A673 (cell line): ENCODE measurements around the gene VSIG2. TPM values are rescaled to one million over a fixed set of nuclear protein-coding genes. Genes with fewer than 3 reads are reported as not detected.

Source experiments
- BruUV-seq: library from RNA; stranded (reverse); fragments of 400-500 nt; replicated peaks from 2 replicates; lab custom pipeline; 2021; lab: Mats Ljungman, UMichigan
- CTCF ChIA-PET: fragments of 300-600 bp; sonication (Branson Sonifier 250); formaldehyde crosslinking; loops from one replicate; lab custom pipeline; 2022; ENCODE audit warnings: antibody characterized with exemption; lab: Charles Lee
- POLR2A ChIA-PET: fragments of 300-600 bp; sonication (Branson Sonifier 250); formaldehyde crosslinking; loops from one replicate; lab custom pipeline; 2022; ENCODE audit warnings: antibody characterized with exemption; ENCODE audit not compliant: low non-redundant PET; lab: Charles Lee
- DNase-seq: peaks from one replicate; pipeline ENCODE4 v3.0.0-alpha.2; 2015; ENCODE audit warnings: low spot score
- H3K27ac ChIP-seq: fragments of 200-600 bp; sonication (generic); 2 replicates; pipeline ENCODE4 v1.5.1; 2016; ENCODE audit warnings: mixed run types, low read depth, mild to moderate bottlenecking, mixed read lengths, antibody characterized with exemption, low read length; ENCODE audit not compliant: poor library complexity, severe bottlenecking
- H3K27me3 ChIP-seq: fragments of 200-600 bp; sonication (generic); replicated peaks from 2 replicates; pipeline ENCODE4 v1.6.1; 2017; ENCODE audit warnings: mixed run types, low read depth, mild to moderate bottlenecking, mixed read lengths, antibody characterized with exemption, low read length; ENCODE audit not compliant: insufficient read depth, poor library complexity
- H3K36me3 ChIP-seq: fragments of 200-600 bp; sonication (generic); 2 replicates; pipeline ENCODE4 v1.6.1; 2016; ENCODE audit warnings: mixed run types, mild to moderate bottlenecking, mixed read lengths, antibody characterized with exemption, low read length; ENCODE audit not compliant: insufficient read depth, poor library complexity, severe bottlenecking
- H3K4me1 ChIP-seq: fragments of 200-600 bp; sonication (generic); 2 replicates; pipeline ENCODE4 v1.6.1; 2017; ENCODE audit warnings: mixed run types, mild to moderate bottlenecking, mixed read lengths, antibody characterized with exemption, low read length; ENCODE audit not compliant: insufficient read depth, poor library complexity, severe bottlenecking
- H3K4me3 ChIP-seq: fragments of 200-600 bp; sonication (generic); 2 replicates; pipeline ENCODE4 v1.5.1; 2016; ENCODE audit warnings: low read depth, mixed run types, mild to moderate bottlenecking, mixed read lengths, low read length; ENCODE audit not compliant: poor library complexity, severe bottlenecking
- H3K9me3 ChIP-seq: fragments of 200-600 bp; sonication (generic); 2 replicates; pipeline ENCODE4 v1.6.1; 2016; ENCODE audit warnings: mixed run types, low read depth, mild to moderate bottlenecking, mixed read lengths, antibody characterized with exemption, low read length; ENCODE audit not compliant: poor library complexity, severe bottlenecking
- CTCF ChIP-seq: fragments of 300-800, 200-600 bp; sonication (generic); conservative IDR thresholded peaks from 2 replicates; pipeline ENCODE4 v1.5.1; 2017; ENCODE audit warnings: low read depth, mild to moderate bottlenecking, antibody characterized with exemption, low read length, moderate library complexity, mixed read lengths
- EZH2 ChIP-seq: fragments of 200-600 bp; sonication (generic); IDR thresholded peaks from 2 replicates; pipeline ENCODE4 v1.6.1; 2017; ENCODE audit warnings: borderline replicate concordance, low read depth, mild to moderate bottlenecking, mixed read lengths, antibody characterized with exemption, low read length; ENCODE audit not compliant: poor library complexity, severe bottlenecking
- intact Hi-C: fragments of 100-400 bp; cut with micrococcal nuclease; formaldehyde crosslinking; loops from one replicate; pipeline ENCODE4 v1.10.0; 2022; ENCODE audit not compliant: unreplicated experiment
- total RNA-seq: library from RNA; stranded (reverse); gene quantifications from 2 replicates; pipeline ENCODE4 v1.2.3, GENCODE V29; 2021

The VSIG2 gene
- total RNA-seq, 1 experiment from 2014 or later, result not detected

DNA sequence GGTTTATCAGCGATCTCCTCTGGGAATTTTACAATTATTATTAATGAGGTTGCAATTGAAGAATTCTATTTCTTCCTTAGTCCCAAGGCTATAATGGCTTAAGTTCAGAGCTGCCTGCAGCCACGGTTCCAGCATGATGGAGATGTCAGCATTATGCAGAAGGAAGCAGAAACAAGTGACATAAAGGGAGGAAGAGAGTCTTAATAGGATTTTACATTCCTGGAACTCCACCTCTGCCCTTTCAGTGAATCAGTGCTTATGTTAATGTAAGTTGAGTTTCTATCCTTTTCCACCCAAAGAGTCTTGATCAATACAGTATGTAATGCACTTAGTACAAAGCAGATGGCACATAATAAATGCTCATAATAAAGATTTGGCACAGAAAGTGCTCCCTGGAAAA, 23.9 kb downstream of the VSIG2 start:
- ChIA-PET POLR2A (no interaction called here), CTCF (no interaction called here)
- intact Hi-C loops, result no loop called here
- TF ChIP-seq EZH2, result no peak
- TF ChIP-seq CTCF, result no peak
- Histone ChIP-seq H3K27me3 (no peaks in the 10 kb centered on the region), H3K4me1 (peaks cover 65% of the 10 kb centered on the region), H3K9me3 (no peaks in the 10 kb centered on the region), H3K4me3 (no peak overlapping the region), H3K27ac (no peak overlapping the region), H3K36me3 (no peaks in the 10 kb centered on the region)
- BruUV-seq, result no TSS peak
- peak; percentile 46 for DNase-seq

DNA sequence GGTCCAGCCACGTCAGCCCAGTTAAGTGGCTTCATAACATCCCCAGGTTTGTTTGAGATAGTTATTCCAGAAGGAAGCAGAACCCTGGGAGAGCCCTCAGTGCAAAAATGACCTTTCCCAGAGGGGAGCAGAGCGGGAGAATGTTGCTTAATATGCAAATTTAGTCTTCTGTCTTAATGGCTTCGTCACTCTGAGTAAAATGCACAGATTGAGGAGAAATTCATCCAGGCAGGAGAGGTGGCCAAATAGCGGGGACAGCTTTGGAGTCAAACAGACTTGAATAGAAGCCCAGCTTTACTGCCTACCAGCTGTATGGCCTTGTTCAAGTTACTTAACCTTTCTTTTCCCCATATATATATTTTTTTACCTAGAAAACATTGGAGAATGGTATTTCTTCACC, 24.6 kb downstream of the VSIG2 start:
- no peaks in the 10 kb centered on the region for H3K9me3 ChIP-seq
- no peak for DNase-seq
- no peaks in the 10 kb centered on the region for H3K36me3 ChIP-seq
- TF ChIP-seq EZH2 (no peak), CTCF (no peak)
- no peak overlapping the region for H3K4me3 ChIP-seq
- H3K4me1 ChIP-seq, result peaks cover 67% of the 10 kb centered on the region
- no TSS peak for BruUV-seq
- H3K27ac ChIP-seq, result peak overlapping the region; percentile 17
- H3K27me3 ChIP-seq, result no peaks in the 10 kb centered on the region
- POLR2A ChIA-PET, result no interaction called here
- intact Hi-C loops, result no loop called here
- CTCF ChIA-PET, result no interaction called here

GRCh38 chr11:124725719-124726105, 26.3 kb downstream of the VSIG2 start:
- peak overlapping the region; percentile 28 for H3K4me3 ChIP-seq
- peak; percentile 74 for DNase-seq
- BruUV-seq, result no TSS peak
- no peaks in the 10 kb centered on the region for H3K27me3 ChIP-seq
- ChIA-PET POLR2A (no interaction called here), CTCF (interaction anchor here (0.5 kb wide), 1 partner anchor 68 kb away, joined by 5 read pairs; no protein-coding TSS in a partner anchor)
- TF ChIP-seq EZH2 (no peak), CTCF (no peak)
- peak overlapping the region; percentile 86 for H3K27ac ChIP-seq
- H3K4me1 ChIP-seq, result peaks cover 68% of the 10 kb centered on the region
- intact Hi-C loops, result no loop called here
- H3K9me3 ChIP-seq, result no peaks in the 10 kb centered on the region
- no peaks in the 10 kb centered on the region for H3K36me3 ChIP-seq
